ENCODE data around the gene CENPS. TPM values are rescaled to one million over a fixed set of nuclear protein-coding genes. Genes with fewer than 3 reads are reported as not detected.

Gene CENPS
- total and polyA plus RNA-seq, 4 donors: 4.4 to 9.8 (median 7.4) TPM

DNA sequence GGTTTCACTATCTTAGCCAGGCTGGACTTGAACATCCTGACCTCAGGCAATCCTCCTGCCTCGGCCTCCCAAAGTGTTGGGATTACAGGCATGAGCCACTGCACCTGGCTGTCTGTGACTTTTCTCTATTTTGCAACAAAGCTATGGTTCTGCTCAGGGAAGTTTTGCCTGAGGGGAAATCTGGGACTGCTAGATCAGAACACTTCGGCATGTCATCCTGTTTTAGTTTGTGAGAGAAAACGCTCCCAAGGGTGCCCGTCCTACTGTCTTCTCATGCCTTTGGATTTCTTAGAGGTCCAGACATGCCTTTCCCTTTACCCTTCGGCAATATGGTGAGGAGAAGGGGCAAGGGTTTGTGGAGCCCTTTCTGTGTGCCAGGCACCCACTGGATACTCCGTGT lies 14.0 kb downstream of the CENPS start:
- TF ChIP-seq, protein P1, sequence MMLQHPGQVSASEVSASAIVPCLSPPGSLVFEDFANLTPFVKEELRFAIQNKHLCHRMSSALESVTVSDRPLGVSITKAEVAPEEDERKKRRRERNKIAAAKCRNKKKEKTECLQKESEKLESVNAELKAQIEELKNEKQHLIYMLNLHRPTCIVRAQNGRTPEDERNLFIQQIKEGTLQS (IDR thresholded peaks at IDR 0.05): no peak
- TF ChIP-seq, protein P2, sequence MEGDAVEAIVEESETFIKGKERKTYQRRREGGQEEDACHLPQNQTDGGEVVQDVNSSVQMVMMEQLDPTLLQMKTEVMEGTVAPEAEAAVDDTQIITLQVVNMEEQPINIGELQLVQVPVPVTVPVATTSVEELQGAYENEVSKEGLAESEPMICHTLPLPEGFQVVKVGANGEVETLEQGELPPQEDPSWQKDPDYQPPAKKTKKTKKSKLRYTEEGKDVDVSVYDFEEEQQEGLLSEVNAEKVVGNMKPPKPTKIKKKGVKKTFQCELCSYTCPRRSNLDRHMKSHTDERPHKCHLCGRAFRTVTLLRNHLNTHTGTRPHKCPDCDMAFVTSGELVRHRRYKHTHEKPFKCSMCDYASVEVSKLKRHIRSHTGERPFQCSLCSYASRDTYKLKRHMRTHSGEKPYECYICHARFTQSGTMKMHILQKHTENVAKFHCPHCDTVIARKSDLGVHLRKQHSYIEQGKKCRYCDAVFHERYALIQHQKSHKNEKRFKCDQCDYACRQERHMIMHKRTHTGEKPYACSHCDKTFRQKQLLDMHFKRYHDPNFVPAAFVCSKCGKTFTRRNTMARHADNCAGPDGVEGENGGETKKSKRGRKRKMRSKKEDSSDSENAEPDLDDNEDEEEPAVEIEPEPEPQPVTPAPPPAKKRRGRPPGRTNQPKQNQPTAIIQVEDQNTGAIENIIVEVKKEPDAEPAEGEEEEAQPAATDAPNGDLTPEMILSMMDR (IDR thresholded peaks at IDR 0.05; ENCODE audit: low read depth, low read length, missing input control): no peak
- TF ChIP-seq RAD21 (IDR thresholded peaks at IDR 0.05) (no peak), HNF4A (conservative IDR thresholded peaks at IDR 0.05) (no peak), YY1 (IDR thresholded peaks at IDR 0.05) (no peak)
- WGBS: 98% methylated on average over 6 of the region's 6 CpGs
- Histone ChIP-seq H3K27me3 (ENCODE audit: control insufficient read depth in 4 of 4, insufficient read depth in 4 of 4, low read length in 3 of 4) (no peaks in the 10 kb centered on the region), H3K27ac (ENCODE audit: low read depth in 1 of 2, low read length in 2 of 2) (no peak overlapping the region), H3K9ac (ENCODE audit: low read depth in 1 of 2, low read length in 2 of 2) (no peak overlapping the region), H3K4me3 (ENCODE audit: low read depth in 1 of 3, low read length in 3 of 3) (no peak overlapping the region), H3K36me3 (ENCODE audit: control insufficient read depth in 4 of 4, insufficient read depth in 3 of 4, low read depth in 1 of 4, low read length in 3 of 4) (peaks cover 0 to 5% (median 1%) of the 10 kb centered on the region in 4 donors), H3K4me1 (ENCODE audit: control insufficient read depth in 4 of 4, insufficient read depth in 4 of 4, low read length in 3 of 4) (no peaks in the 10 kb centered on the region), H3K9me3 (ENCODE audit: control insufficient read depth in 4 of 4, low read length in 3 of 4) (no peaks in the 10 kb centered on the region)
- DNase-seq (ENCODE audit: low spot score): no peak

- no peak overlapping the region for H3K4me3 ChIP-seq (ENCODE audit: low read depth in 1 of 3, low read length in 3 of 3)
- no peaks in the 10 kb centered on the region for H3K9me3 ChIP-seq (ENCODE audit: control insufficient read depth in 4 of 4, low read length in 3 of 4)
- no peak for TF ChIP-seq REST (IDR thresholded peaks at IDR 0.05)
- TF ChIP-seq RXRA (IDR thresholded peaks at IDR 0.05): no peak
- no peak for TF ChIP-seq HNF4G (IDR thresholded peaks at IDR 0.05)
- TF ChIP-seq, protein P2 (IDR thresholded peaks at IDR 0.05; ENCODE audit: low read depth, low read length, missing input control): no peak
- TF ChIP-seq RAD21 (IDR thresholded peaks at IDR 0.05): no peak
- TF ChIP-seq JUND (IDR thresholded peaks at IDR 0.05): no peak
- TF ChIP-seq FOXA2 (IDR thresholded peaks at IDR 0.05): no peak
- TF ChIP-seq YY1 (IDR thresholded peaks at IDR 0.05): no peak
- H3K27me3 ChIP-seq (ENCODE audit: control insufficient read depth in 4 of 4, insufficient read depth in 4 of 4, low read length in 3 of 4): no peaks in the 10 kb centered on the region
- H3K36me3 ChIP-seq (ENCODE audit: control insufficient read depth in 4 of 4, insufficient read depth in 3 of 4, low read depth in 1 of 4, low read length in 3 of 4): peaks cover 0 to 5% (median 1%) of the 10 kb centered on the region in 4 donors
- H3K9ac ChIP-seq (ENCODE audit: low read depth in 1 of 2, low read length in 2 of 2): no peak overlapping the region
- no peaks in the 10 kb centered on the region for H3K4me1 ChIP-seq (ENCODE audit: control insufficient read depth in 4 of 4, insufficient read depth in 4 of 4, low read length in 3 of 4)
- WGBS: 91% methylated on average over 7 of the region's 7 CpGs
- no peak for DNase-seq (ENCODE audit: low spot score)
- H3K27ac ChIP-seq (ENCODE audit: low read depth in 1 of 2, low read length in 2 of 2): no peak overlapping the region
Measured at GRCh38 chr1:10444795-10445397, 14.7 kb downstream of the CENPS start.

Data from liver (tissue), 9 donors.